H1 (cell line): ENCODE results near the gene SERHL2. TPM values are rescaled to one million over a fixed set of nuclear protein-coding genes. Genes with fewer than 3 reads are reported as not detected.

Source experiments
- CTCF ChIA-PET: fragments of 300-600 bp; sonication (Branson Sonifier 250); formaldehyde crosslinking; loops from one replicate; lab custom pipeline; 2021; ENCODE audit not compliant: partially characterized antibody; lab: Charles Lee
- POLR2A ChIA-PET: fragments of 300-600 bp; sonication (Branson Sonifier 250); formaldehyde crosslinking; loops from one replicate; lab custom pipeline; 2021; ENCODE audit warnings: inconsistent platforms; ENCODE audit not compliant: partially characterized antibody; lab: Charles Lee
- DNase-seq, 2 experiments: peaks; one replicate each; pipeline versions ENCODE4 v3.0.0 to v3.0.0-alpha.2; 2010 to 2022; ENCODE audit warnings: low spot score in 2 of 2, low read depth in 1 of 2, mixed read lengths in 1 of 2
- FAIRE-seq: peaks from 2 replicates; lab custom pipeline; 2011; peaks lifted over from hg19 to GRCh38; lab: Jason Lieb, UNC
- H2AFZ ChIP-seq: 2 replicates; pipeline ENCODE4 v1.8.1; 2012; ENCODE audit warnings: low read length, inconsistent platforms
- H2AK5ac ChIP-seq: 2 replicates; pipeline ENCODE4 v1.6.1; 2013; ENCODE audit warnings: low read depth, low read length
- H2BK120ac ChIP-seq: replicated peaks from 2 replicates; pipeline ENCODE3; 2013; ENCODE audit warnings: low read depth, low read length, inconsistent platforms
- H2BK12ac ChIP-seq: 2 replicates; pipeline ENCODE4 v1.6.1; 2013; ENCODE audit warnings: low read depth, low read length
- H2BK15ac ChIP-seq: 2 replicates; pipeline ENCODE4 v1.6.1; 2013; ENCODE audit warnings: low read length
- H2BK20ac ChIP-seq: 2 replicates; pipeline ENCODE4 v1.6.1; 2013; ENCODE audit warnings: low read length
- H2BK5ac ChIP-seq: 2 replicates; pipeline ENCODE4 v1.6.1; 2013; ENCODE audit warnings: low read depth, low read length
- H3K14ac ChIP-seq: 2 replicates; pipeline ENCODE4 v1.6.1; 2013; ENCODE audit warnings: inconsistent platforms; ENCODE audit not compliant: insufficient read length
- H3K18ac ChIP-seq: 2 replicates; pipeline ENCODE4 v1.6.1; 2013; ENCODE audit warnings: low read length; ENCODE audit errors: extremely low read depth
- H3K23ac ChIP-seq: 2 replicates; pipeline ENCODE4 v1.6.1; 2013; ENCODE audit warnings: inconsistent platforms; ENCODE audit not compliant: insufficient read length
- H3K23me2 ChIP-seq: 2 replicates; pipeline ENCODE4 v1.6.1; 2013; ENCODE audit warnings: low read depth, low read length
- H3K27ac ChIP-seq: 2 replicates; pipeline ENCODE4 v1.6.1; 2011; ENCODE audit warnings: low read depth, low read length, inconsistent platforms
- H3K27me3 ChIP-seq, 4 experiments: replicated peaks in 1 of 4; 1 replicate in 1 of 4; 2 replicates in 3 of 4; pipeline versions ENCODE4 v1.6.1 to v1.8.1; 2011 to 2013; ENCODE audit warnings: low read length in 3 of 4, mild to moderate bottlenecking in 3 of 4, inconsistent platforms in 2 of 4, mixed read lengths in 2 of 4, moderate library complexity in 1 of 4; ENCODE audit not compliant: control insufficient read depth in 3 of 4, insufficient read depth in 3 of 4; ENCODE audit errors: extremely low read depth in 1 of 4
- H3K36me3 ChIP-seq, 4 experiments: 2 replicates each; pipeline versions ENCODE4 v1.6.1 to v1.8.1; 2011 to 2013; ENCODE audit warnings: mild to moderate bottlenecking in 4 of 4, low read length in 3 of 4, moderate library complexity in 2 of 4, control low read depth in 1 of 4, inconsistent platforms in 1 of 4; ENCODE audit not compliant: insufficient read depth in 4 of 4, control insufficient read depth in 2 of 4
- H3K4ac ChIP-seq: replicated peaks from 2 replicates; pipeline ENCODE3; 2013; ENCODE audit warnings: low read length, low read depth, mixed read lengths, inconsistent platforms; ENCODE audit not compliant: insufficient read length
- H3K4me1 ChIP-seq, 4 experiments: replicated peaks in 1 of 4; 1 replicate in 1 of 4; 2 replicates in 3 of 4; pipeline versions ENCODE4 v1.6.1 to v1.8.1; 2011 to 2013; ENCODE audit warnings: low read length in 3 of 4, inconsistent platforms in 2 of 4, mixed read lengths in 1 of 4; ENCODE audit not compliant: insufficient read depth in 4 of 4, control insufficient read depth in 3 of 4
- H3K4me2 ChIP-seq, 2 experiments: 2 replicates each; pipeline versions ENCODE4 v1.6.1 to v1.8.1; 2011 to 2013; ENCODE audit warnings: low read depth in 2 of 2, low read length in 2 of 2, control low read depth in 1 of 2, inconsistent platforms in 1 of 2, mild to moderate bottlenecking in 1 of 2; ENCODE audit not compliant: insufficient read depth in 1 of 2
- H3K4me3 ChIP-seq, 4 experiments: fragments of 200-600, 300-600 bp in 1 of 4; sonication (generic), shearing (Covaris generic), sonication (Bioruptor Twin) in 1 of 4; 2 replicates each; pipeline versions ENCODE4 v1.5.1 to v1.8.1; 2011 to 2016; ENCODE audit warnings: low read length in 4 of 4, low read depth in 3 of 4, control low read depth in 2 of 4, inconsistent platforms in 2 of 4, mild to moderate bottlenecking in 2 of 4, mixed read lengths in 1 of 4, moderate library complexity in 1 of 4; ENCODE audit not compliant: insufficient read depth in 2 of 4; ENCODE audit errors: extremely low read depth in 1 of 4
- H3K56ac ChIP-seq: replicated peaks from 2 replicates; pipeline ENCODE3; 2013; ENCODE audit warnings: low read depth, mild to moderate bottlenecking, mixed read lengths, low read length, inconsistent platforms; ENCODE audit not compliant: insufficient read length
- H3K79me1 ChIP-seq: 2 replicates; pipeline ENCODE4 v1.6.1; 2013; ENCODE audit warnings: low read depth, low read length, control low read depth
- H3K79me2 ChIP-seq, 2 experiments: 2 replicates each; pipeline versions ENCODE4 v1.6.1 to v1.8.1; 2012 to 2013; ENCODE audit warnings: low read length in 2 of 2, mild to moderate bottlenecking in 2 of 2, inconsistent platforms in 1 of 2; ENCODE audit not compliant: insufficient read depth in 2 of 2, control insufficient read depth in 1 of 2
- H3K9ac ChIP-seq, 4 experiments: replicated peaks in 1 of 4; 1 replicate in 1 of 4; 2 replicates in 3 of 4; pipeline versions ENCODE4 v1.6.1 to v1.8.1; 2011 to 2013; ENCODE audit warnings: low read depth in 3 of 4, low read length in 3 of 4, control low read depth in 2 of 4, mild to moderate bottlenecking in 2 of 4, moderate library complexity in 2 of 4, inconsistent platforms in 1 of 4; ENCODE audit errors: extremely low read depth in 1 of 4
- H3K9me3 ChIP-seq, 2 experiments: 2 replicates each; pipeline versions ENCODE4 v1.6.1 to v1.8.1; 2012 to 2013; ENCODE audit warnings: mild to moderate bottlenecking in 2 of 2, moderate library complexity in 2 of 2, control low read depth in 1 of 2, inconsistent platforms in 1 of 2, low read depth in 1 of 2, low read length in 1 of 2, mixed read lengths in 1 of 2; ENCODE audit not compliant: insufficient read depth in 2 of 2
- H4K20me1 ChIP-seq, 2 experiments: replicated peaks in 1 of 2; 2 replicates each; pipeline versions ENCODE3 to v1.8.1; 2011 to 2013; ENCODE audit warnings: inconsistent platforms in 2 of 2, low read length in 2 of 2, mild to moderate bottlenecking in 1 of 2; ENCODE audit not compliant: insufficient read depth in 2 of 2, control insufficient read depth in 1 of 2
- H4K5ac ChIP-seq: 2 replicates; pipeline ENCODE4 v1.6.1; 2013; ENCODE audit warnings: low read length, low read depth, mixed read lengths, inconsistent platforms; ENCODE audit not compliant: insufficient read length
- H4K8ac ChIP-seq: 2 replicates; pipeline ENCODE4 v1.8.0; 2013; ENCODE audit warnings: mild to moderate bottlenecking, moderate library complexity, low read length, inconsistent platforms; ENCODE audit not compliant: insufficient read depth; ENCODE audit errors: extremely low read depth
- H4K91ac ChIP-seq: replicated peaks from 2 replicates; pipeline ENCODE3; 2013; ENCODE audit warnings: low read length, mixed read lengths, inconsistent platforms; ENCODE audit not compliant: insufficient read length
- EP300 ChIP-seq, 2 experiments: IDR thresholded peaks; 1 replicate in 1 of 2; 2 replicates in 1 of 2; pipeline ENCODE4 v1.6.1; 2011 to 2012; ENCODE audit warnings: low read depth in 2 of 2, low read length in 2 of 2, mild to moderate bottlenecking in 2 of 2, borderline replicate concordance in 1 of 2, inconsistent platforms in 1 of 2, moderate library complexity in 1 of 2
- EZH2 ChIP-seq: fragments of 200-600 bp; sonication (generic); IDR thresholded peaks from 2 replicates; pipeline ENCODE4 v1.7.1; 2012; ENCODE audit warnings: low read depth, mild to moderate bottlenecking, moderate library complexity, low read length, inconsistent platforms; ENCODE audit not compliant: severe bottlenecking
- POLR2A ChIP-seq, 2 experiments: IDR thresholded peaks; 1 replicate in 1 of 2; 2 replicates in 1 of 2; pipeline ENCODE4 v1.6.1; 2011; ENCODE audit warnings: low read depth in 2 of 2, low read length in 2 of 2, mild to moderate bottlenecking in 2 of 2; ENCODE audit errors: control extremely low read depth in 1 of 2
- RAD21 ChIP-seq, 2 experiments: IDR thresholded peaks in 1 of 2; conservative IDR thresholded peaks in 1 of 2; 2 replicates each; pipeline ENCODE4 v1.6.1; 2011; ENCODE audit warnings: low read depth in 2 of 2, low read length in 2 of 2, improper control_type of control experiment in 1 of 2, inconsistent platforms in 1 of 2, mild to moderate bottlenecking in 1 of 2, moderate library complexity in 1 of 2
- RFX5 ChIP-seq: IDR thresholded peaks from 2 replicates; pipeline ENCODE4 v1.6.1; 2011; ENCODE audit warnings: low read depth, low read length, improper control_type of control experiment, borderline replicate concordance
- WGBS, 2 experiments: shearing (Covaris generic) in 1 of 2; methylation state at CpG; one replicate each; pipeline versions ENCODE4 v1.1.6 to v1.1.7; 2013 to 2015; ENCODE audit warnings: low lambda C conversion rate in 2 of 2, mixed read lengths in 2 of 2, inconsistent platforms in 1 of 2, low coverage in 1 of 2, missing lambda C conversion rate in 1 of 2; ENCODE audit not compliant: insufficient replicate concordance in 2 of 2, insufficient coverage in 1 of 2, insufficient read length in 1 of 2; ENCODE audit errors: extremely low coverage in 1 of 2, missing lambda C conversion rate in 1 of 2; 5-methylcytosine and 5-hydroxymethylcytosine counted together
- polyA plus RNA-seq, 7 experiments: library from polyadenylated mRNA; depleted of rRNA in 3 of 7; stranded (reverse) in 5 of 7; unstranded in 2 of 7; fragments of >200 nt in 5 of 7; fragments of 200-250 nt in 2 of 7; gene quantifications; 1 replicate in 5 of 7; 2 replicates in 1 of 7; 4 replicates in 1 of 7; pipeline versions ENCODE4 v1.2.1 to v1.2.3, GENCODE V29; 2011 to 2013; ENCODE audit warnings: missing spikeins in 2 of 7, mixed read lengths in 2 of 7
- total RNA-seq: library from RNA; stranded (reverse); fragmentation: NEBNext Ultra II Directional; extraction: Animal tissue kit (Norgen Biotek cat#: 25700); gene quantifications from 2 replicates; pipeline ENCODE4 v1.2.1, GENCODE V29; 2021
- TF ChIP-seq, protein P1 (sequence below): IDR thresholded peaks from 2 replicates; pipeline ENCODE4 v1.6.1; 2012; ENCODE audit warnings: inconsistent platforms
- TF ChIP-seq, protein P2 (sequence below): IDR thresholded peaks from 2 replicates; pipeline ENCODE4 v1.6.1; 2011; ENCODE audit warnings: low read depth, mild to moderate bottlenecking, low read length; ENCODE audit not compliant: insufficient read depth

SERHL2 gene
- total and polyA plus RNA-seq, 2 of the 8 experiments (the other 6 are each of a cell fraction or from before 2014, with no cell fraction given) = 0.91 TPM; not detected in 1

DNA sequence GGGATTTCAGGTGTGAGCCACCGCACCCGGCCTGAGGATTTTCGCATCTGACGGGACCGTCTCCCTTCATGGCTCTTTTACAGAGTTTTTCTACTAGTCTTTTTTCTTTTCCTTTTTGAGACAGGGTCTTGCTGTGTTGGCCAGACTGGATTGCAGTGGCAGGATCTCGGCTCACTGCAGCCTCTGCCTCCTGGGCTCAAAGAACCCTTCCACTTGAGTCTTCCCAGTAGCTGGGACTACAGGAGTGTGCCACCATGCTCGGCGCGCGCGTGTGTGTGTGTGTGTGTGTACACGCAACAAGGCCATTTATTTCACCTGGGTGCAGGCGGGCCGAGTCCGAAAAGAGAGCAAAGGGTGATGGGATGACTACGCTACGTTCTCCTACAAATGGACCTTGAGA, 10.9 kb downstream of the SERHL2 start:
- TF ChIP-seq EZH2 = no peak
- TF ChIP-seq RAD21 (IDR thresholded peaks at IDR 0.05 in 1 of 2, conservative IDR thresholded peaks at IDR 0.05 in 1 of 2; ENCODE audit: low read depth in 2 of 2, low read length in 2 of 2) = no peak
- TF ChIP-seq RFX5 = no peak
- TF ChIP-seq, protein P1, sequence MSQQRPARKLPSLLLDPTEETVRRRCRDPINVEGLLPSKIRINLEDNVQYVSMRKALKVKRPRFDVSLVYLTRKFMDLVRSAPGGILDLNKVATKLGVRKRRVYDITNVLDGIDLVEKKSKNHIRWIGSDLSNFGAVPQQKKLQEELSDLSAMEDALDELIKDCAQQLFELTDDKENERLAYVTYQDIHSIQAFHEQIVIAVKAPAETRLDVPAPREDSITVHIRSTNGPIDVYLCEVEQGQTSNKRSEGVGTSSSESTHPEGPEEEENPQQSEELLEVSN = no peak
- TF ChIP-seq EP300 (IDR thresholded peaks at IDR 0.05; ENCODE audit: borderline replicate concordance in 1 of 2, low read depth in 2 of 2, low read length in 2 of 2) = no peak
- no peak for TF ChIP-seq POLR2A (IDR thresholded peaks at IDR 0.05; ENCODE audit: control extremely low read depth in 1 of 2, low read depth in 2 of 2, low read length in 2 of 2)
- TF ChIP-seq, protein P2, sequence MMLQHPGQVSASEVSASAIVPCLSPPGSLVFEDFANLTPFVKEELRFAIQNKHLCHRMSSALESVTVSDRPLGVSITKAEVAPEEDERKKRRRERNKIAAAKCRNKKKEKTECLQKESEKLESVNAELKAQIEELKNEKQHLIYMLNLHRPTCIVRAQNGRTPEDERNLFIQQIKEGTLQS = no peak
- no peak overlapping the region for H3K18ac ChIP-seq
- no peaks in the 10 kb centered on the region for H3K79me2 ChIP-seq
- DNase-seq = no peak
- POLR2A ChIA-PET = interaction anchor here (0.7 to 1.3 kb wide), 5 partner anchors 11 to 212 kb away, joined by 3 to 4 read pairs (median 3); partner anchors contain the start of gene SERHL2
- H3K4me3 ChIP-seq = no peak overlapping the region
- no peak overlapping the region for H3K4ac ChIP-seq
- H3K27ac ChIP-seq = no peak overlapping the region
- H4K5ac ChIP-seq = no peak overlapping the region
- H3K9me3 ChIP-seq = no peaks in the 10 kb centered on the region
- FAIRE-seq = no peak
- no peaks in the 10 kb centered on the region; the same call in 1 of the 2 replicates for H3K23me2 ChIP-seq
- H2BK12ac ChIP-seq = no peak overlapping the region
- H4K20me1 ChIP-seq = peaks cover 2 to 4% of the 10 kb centered on the region in 2 experiments
- no peak overlapping the region; the same call in 1 of the 2 replicates for H4K8ac ChIP-seq
- CTCF ChIA-PET = interaction anchor here (0.6 to 1.7 kb wide), 2 partner anchors 31 to 35 kb away, joined by 3 to 4 read pairs; no protein-coding TSS in a partner anchor
- no peaks in the 10 kb centered on the region for H3K79me1 ChIP-seq
- peaks cover 0 to 8% (median 3%) of the 10 kb centered on the region in 4 experiments; a peak in 5 of 7 replicates for H3K27me3 ChIP-seq
- H3K14ac ChIP-seq = no peak overlapping the region
- 95% methylated on average over 12 of the region's 17 CpGs; no CpG with 5 or more reads in 1 of the 2 experiments for WGBS, 2 experiments
- no peak overlapping the region for H2BK20ac ChIP-seq
- H3K9ac ChIP-seq = no peak overlapping the region
- no peak overlapping the region for H3K56ac ChIP-seq
- no peak overlapping the region for H3K4me2 ChIP-seq
- H3K4me1 ChIP-seq = peaks cover 0 to 3% (median 1%) of the 10 kb centered on the region in 4 experiments; a peak in 1 of 7 replicates
- H2BK15ac ChIP-seq = no peak overlapping the region
- H2AK5ac ChIP-seq = no peak overlapping the region
- H4K91ac ChIP-seq = no peak overlapping the region
- no peak overlapping the region for H2AFZ ChIP-seq
- H3K36me3 ChIP-seq = no peaks in the 10 kb centered on the region
- H2BK5ac ChIP-seq = no peak overlapping the region
- H2BK120ac ChIP-seq = no peak overlapping the region
- no peak overlapping the region for H3K23ac ChIP-seq
